Hematopoietic multipotent progenitor cell (in vitro differentiated cells): ENCODE results near the gene DUSP18. TPM values are rescaled to one million over a fixed set of nuclear protein-coding genes. Genes with fewer than 3 reads are reported as not detected.
"Not testable (repeated sequence)": the region's sequence is repeated elsewhere in the genome, so short reads cannot be mapped to it uniquely, and the experiment has no call there.

Experiments used
- DNase-seq, 3 donors: peaks; one replicate each; pipeline ENCODE4 v3.0.0-alpha.2; 2011 to 2015; ENCODE audit warnings: low read depth in 2 of 3, low spot score in 2 of 3
- total RNA-seq: library from RNA; depleted of rRNA; stranded (reverse); fragments of >200 nt; gene quantifications from one replicate; pipeline ENCODE4 v1.2.3, GENCODE V29; 2012

The DUSP18 gene
- total RNA-seq, 1 donor, result 51.7 TPM

- DNase-seq, result no peak
These were observed 26.7 kb downstream of the DUSP18 start for GRCh38 chr22:30640839-30641430.

- no peak for DNase-seq
These were observed 27.3 kb downstream of the DUSP18 start for GRCh38 chr22:30640361-30640760.

DNA sequence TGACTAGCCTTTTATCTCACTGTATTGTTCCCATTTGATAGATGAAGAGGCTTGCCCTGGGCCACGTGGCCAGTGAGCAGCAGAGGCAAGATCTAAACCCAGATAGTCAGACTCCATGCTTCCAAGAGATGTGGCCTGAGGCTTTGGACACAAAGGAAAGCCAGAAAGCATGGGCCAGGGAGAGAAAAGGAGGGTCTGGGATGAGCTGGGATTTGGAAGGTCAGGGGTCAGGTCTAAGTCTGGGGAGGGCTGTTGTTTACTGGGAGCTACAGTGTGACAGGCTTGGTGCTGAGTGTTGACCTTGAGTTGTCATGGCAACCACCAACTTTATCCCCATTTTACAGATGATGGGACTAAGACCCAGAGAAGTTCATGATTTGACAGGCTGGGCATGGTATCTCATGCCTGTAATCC is 30.0 kb downstream of the DUSP18 start:
- DNase-seq, result no peak

- peak in 1 of 3 donors; percentile 5 for DNase-seq
These were observed 31.2 kb downstream of the DUSP18 start for GRCh38 chr22:30636226-30637077.

DNA sequence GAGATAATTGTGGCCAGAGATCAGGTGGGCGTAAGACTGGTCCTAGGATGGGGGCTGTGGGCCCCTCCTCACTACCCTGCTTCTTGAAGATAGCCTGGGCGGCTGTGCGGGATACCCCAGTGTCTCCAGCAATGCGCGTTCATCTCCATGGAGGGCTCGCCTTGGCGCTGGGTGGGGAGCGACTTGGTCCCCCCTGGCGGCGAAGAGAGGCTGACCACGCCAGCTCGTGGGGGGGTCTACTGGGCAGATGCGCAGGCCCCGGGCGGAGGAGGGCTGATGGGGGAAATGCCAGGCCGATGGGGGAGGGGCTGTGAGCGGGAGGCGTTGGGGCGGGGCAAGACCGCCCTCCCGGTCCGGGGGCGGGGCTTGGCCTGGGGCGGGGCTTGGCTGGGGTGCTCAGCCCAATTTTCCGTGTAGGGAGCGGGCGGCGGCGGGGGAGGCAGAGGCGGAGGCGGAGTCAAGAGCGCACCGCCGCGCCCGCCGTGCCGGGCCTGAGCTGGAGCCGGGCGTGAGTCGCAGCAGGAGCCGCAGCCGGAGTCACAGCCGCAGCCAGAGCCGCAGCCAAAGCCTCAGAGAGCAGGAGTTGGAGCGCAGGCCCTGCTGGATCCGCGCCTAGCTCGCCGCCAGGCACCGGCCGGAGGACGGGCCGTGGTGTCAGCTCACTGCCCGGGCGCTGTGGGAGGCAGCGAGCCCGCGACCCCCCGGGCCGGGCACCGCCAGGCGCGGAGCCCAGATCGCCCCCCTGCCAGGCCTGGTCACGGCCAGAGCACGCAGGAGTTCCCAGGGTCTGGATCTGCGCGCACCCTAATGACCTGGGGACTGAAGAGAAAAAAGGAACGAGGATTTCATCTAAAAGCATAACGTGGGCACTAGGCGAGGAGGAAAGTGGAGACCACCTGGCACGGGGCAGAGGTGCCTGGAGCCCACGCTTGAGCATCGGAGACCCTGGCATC is 32.1 kb downstream of the DUSP18 start, which contains the start of gene SLC35E4:
Gene SLC35E4, plus strand, starts transcription at position 509 of the 953 bp plus-strand sequence. CDS start 670 bp downstream, outside the sequence.
- peak; percentile 85 to 86 (median 85) for DNase-seq

DNA sequence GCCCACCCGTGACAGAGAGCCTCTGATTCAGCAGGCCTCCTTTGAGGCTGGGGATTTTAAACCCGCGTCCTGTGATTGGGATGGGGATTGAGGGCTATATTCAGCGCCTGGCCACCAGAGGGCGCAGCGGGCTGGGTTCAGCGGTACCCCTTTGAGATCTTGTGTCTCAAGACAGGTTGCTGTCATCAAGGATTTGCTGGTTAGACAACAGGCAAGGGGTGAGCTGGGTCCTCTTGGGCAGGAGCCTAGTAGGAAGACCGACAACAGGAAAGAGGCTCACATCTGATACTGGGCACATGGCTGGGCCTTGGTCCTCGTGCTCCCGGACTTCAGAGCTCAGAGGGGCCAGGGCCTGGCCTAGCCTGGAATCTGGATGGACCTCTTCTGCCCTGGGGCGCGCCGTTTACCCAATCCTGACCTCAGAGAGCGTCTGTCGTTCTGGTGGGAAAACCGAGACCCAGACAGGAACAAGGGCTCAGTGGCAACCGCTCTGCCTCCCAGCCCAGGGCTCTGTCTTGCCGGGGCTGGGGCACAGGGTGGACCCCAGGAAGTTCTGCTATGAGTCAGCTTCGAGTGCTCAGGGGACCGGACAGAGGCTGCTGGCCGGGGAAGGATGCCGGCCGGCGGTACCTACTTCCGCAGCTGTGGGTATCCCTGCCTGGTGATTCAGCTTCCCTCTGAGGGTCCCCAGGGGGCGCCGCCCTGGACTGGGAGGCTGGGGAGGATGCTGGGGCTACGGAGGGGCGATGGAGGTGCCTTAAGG is 33.0 kb downstream of the DUSP18 start:
- peak; percentile 80 to 86 (median 85) for DNase-seq

DNA sequence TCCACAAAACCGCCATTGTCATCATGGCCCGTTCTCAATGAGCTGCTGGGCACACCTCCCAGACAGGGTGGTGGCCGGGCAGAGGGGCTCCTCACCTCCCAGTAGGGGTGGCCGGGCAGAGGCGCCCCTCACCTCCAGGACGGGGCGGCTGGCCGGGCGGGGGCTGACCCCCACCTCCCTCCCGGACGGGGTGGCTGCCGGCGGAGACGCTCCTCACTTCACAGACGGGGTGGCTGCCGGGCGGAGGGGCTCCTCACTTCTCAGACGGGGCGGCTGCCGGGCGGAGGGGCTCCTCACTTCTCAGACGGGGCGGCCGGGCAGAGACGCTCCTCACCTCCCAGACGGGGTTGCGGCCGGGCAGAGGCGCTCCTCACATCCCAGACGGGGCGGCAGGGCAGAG is 36.2 kb downstream of the DUSP18 start:
- DNase-seq, result not testable (repeated sequence)

- DNase-seq, result no peak
These were observed 39.2 kb downstream of the DUSP18 start for GRCh38 chr22:30628491-30628890.

- DNase-seq, result no peak
These were observed 40.2 kb downstream of the DUSP18 start for GRCh38 chr22:30627471-30627870.

DNA sequence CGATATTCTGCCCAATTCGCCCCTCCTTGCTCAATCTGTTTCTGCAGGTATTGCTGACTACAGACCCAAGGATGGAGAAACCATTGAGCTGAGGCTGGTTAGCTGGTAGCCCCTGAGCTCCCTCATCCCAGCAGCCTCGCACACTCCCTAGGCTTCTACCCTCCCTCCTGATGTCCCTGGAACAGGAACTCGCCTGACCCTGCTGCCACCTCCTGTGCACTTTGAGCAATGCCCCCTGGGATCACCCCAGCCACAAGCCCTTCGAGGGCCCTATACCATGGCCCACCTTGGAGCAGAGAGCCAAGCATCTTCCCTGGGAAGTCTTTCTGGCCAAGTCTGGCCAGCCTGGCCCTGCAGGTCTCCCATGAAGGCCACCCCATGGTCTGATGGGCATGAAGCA is 41.3 kb downstream of the DUSP18 start:
- DNase-seq, result no peak

GRCh38 chr22:30619909-30620308 is 47.8 kb downstream of the DUSP18 start:
- not testable (repeated sequence) for DNase-seq

GRCh38 chr22:30617819-30618218 is 49.9 kb downstream of the DUSP18 start:
- no peak for DNase-seq

- no peak for DNase-seq
These were observed 52.1 kb downstream of the DUSP18 start for GRCh38 chr22:30615543-30615954.

DNA sequence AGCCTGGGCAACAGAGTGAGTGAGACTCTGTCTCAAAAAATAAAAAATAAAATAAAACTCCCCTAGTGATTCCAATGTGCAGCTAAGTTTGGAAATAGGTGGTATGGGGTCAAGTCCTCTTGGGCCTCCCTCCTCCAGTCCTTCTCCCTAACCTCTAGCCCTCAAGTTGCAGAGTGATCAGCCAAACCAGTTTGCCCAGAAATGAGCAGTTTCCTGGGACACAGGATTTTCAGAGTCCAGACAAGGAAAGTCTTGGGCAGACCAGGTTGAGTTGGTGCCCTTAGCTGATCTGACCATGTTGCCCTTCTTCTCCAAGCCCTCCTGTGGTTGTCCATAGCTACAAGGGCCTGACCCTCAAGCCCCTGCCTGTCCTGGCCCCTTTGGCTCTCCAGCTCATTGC is 52.8 kb downstream of the DUSP18 start:
- DNase-seq, result no peak

GRCh38 chr22:30614268-30614667 is 53.4 kb downstream of the DUSP18 start:
- no peak for DNase-seq

GRCh38 chr22:30612789-30613188 is 54.9 kb downstream of the DUSP18 start:
- no peak for DNase-seq
